Activated T-helper 1 cell treated with anti-CD3 and anti-CD28 coated beads, Interleukin-2, amount 50 U/mL, for 16 hours (primary cell): ENCODE data around the gene SPPL2A.
A peak's percentile ranks its signal among the peaks of the same experiment; 100 is the strongest.
"Not testable (repeated sequence)": the region's sequence is repeated elsewhere in the genome, so short reads cannot be mapped to it uniquely, and the experiment has no call there.

ENCODE experiments used
- DNase-seq, 2 donors: peaks; one replicate each; pipeline ENCODE4 v3.0.0-alpha.2; 2020; ENCODE audit warnings: low read depth in 1 of 2, low spot score in 1 of 2

The SPPL2A gene, protein sequence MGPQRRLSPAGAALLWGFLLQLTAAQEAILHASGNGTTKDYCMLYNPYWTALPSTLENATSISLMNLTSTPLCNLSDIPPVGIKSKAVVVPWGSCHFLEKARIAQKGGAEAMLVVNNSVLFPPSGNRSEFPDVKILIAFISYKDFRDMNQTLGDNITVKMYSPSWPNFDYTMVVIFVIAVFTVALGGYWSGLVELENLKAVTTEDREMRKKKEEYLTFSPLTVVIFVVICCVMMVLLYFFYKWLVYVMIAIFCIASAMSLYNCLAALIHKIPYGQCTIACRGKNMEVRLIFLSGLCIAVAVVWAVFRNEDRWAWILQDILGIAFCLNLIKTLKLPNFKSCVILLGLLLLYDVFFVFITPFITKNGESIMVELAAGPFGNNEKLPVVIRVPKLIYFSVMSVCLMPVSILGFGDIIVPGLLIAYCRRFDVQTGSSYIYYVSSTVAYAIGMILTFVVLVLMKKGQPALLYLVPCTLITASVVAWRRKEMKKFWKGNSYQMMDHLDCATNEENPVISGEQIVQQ

DNA sequence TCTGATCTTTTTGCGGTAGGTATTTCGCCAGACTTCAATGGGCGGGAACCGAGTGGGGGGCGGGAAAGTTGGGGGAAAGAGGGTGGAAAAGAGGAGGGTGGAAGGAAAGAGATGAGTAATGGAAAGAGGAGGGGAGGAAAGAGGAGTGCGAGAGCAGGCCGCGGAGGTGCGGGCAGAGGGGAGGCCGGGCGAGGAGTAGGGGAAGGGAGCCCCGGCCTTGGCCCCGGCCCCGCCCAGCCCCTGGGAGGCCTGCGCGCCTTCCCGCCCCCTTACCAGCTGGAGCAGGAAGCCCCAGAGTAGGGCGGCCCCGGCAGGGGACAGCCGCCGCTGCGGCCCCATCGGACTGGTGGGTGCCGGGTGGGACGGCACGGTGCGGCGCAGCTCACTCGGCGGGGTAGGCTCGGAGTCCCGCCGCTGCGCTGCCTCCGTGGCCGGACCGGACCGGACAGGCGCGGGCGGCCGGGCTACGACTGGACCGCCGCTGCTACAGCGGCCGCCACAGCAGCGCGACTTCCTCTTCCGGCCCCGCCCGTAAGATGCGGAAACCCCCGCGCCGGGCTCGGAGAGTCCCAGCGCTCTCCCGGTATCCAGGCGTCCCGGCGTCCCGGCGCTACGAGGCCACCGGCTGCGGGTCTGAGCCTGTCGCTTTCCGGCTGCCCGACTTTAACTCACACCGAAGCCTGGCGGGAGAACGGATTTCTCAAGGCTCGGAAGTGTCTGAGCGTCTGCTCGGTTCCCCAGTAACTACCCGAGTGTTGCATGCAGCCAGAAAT is at the start of gene SPPL2A:
Gene SPPL2A (minus strand): TSS at position 512 of the 773 bp plus-strand sequence. CDS start 173 bp downstream, at position 339.
- DNase-seq, result peak; percentile 55 to 76

DNA sequence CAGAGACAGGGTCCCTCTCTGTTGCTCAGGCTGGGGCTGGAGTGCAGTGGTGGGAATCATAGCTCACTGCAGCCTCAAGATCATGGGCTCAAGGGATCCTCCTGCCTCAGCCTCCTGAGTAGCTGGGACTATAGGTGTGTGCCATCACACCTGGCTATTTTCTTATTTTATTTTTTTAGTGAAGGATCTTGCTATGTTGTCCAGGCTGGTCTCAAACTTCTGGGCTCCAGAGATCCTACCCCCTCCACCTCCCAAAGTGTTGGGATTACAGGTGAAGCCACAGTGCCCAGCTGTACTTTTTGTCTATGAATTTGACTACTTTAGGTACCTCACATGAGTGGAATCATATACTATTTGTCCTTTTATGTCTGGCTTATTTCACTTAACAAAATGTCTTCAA is 49.1 kb upstream of the SPPL2A start:
- no peak for DNase-seq

DNA sequence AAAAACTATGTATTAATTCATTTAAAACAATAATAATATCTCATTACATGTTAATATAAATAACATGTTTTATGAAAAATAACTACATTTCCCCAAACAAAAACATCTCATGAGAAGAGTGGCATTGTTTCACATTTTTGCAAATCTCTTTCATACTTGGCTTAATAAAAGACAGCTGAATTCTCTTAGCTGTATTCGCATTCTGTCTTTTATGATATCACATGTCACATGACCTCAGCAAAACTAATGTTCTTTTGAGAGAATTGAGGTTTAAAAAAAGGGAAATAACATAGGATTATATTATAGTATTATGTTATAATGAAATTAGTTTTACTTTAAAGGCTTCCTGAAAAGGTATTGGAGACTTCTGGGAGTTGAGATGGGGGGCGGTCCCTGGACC is 48.4 kb upstream of the SPPL2A start:
- no peak for DNase-seq

DNA sequence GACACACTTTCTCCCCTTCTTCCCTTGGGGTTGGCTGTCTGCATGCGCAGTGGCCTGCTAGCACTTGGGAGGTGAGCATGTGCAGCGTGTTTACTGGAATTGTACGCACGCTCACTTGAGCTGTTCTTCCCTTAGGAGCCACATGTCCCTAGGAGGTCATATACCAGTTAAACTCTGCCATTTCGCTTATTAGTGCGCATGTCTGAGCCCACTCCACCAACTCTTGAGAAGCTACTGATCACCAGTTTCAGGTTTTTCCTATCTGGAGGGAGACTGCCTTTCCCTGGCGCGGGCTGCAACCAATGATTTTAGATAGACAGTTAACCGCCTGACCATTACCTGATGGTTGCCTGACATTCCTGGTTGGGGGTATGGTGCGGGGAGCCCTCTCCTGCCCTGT is 47.6 kb upstream of the SPPL2A start:
- no peak for DNase-seq

DNA sequence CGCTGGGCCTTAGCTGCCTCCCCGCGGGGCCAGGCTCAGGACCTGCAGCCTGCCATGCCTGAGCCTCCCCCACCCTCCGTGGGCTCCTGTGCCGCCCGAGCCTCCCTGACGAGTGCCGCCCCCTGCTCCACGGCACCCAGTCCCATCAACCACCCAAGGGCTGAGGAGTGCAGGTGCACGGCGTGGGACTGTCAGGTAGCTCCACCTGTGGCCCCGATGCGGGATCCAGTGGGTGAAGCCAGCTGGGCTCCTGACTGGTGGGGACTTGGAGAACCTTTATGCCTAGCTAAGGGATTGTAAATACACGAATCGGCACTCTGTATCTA is 46.6 kb upstream of the SPPL2A start:
- not testable (repeated sequence) for DNase-seq

DNA sequence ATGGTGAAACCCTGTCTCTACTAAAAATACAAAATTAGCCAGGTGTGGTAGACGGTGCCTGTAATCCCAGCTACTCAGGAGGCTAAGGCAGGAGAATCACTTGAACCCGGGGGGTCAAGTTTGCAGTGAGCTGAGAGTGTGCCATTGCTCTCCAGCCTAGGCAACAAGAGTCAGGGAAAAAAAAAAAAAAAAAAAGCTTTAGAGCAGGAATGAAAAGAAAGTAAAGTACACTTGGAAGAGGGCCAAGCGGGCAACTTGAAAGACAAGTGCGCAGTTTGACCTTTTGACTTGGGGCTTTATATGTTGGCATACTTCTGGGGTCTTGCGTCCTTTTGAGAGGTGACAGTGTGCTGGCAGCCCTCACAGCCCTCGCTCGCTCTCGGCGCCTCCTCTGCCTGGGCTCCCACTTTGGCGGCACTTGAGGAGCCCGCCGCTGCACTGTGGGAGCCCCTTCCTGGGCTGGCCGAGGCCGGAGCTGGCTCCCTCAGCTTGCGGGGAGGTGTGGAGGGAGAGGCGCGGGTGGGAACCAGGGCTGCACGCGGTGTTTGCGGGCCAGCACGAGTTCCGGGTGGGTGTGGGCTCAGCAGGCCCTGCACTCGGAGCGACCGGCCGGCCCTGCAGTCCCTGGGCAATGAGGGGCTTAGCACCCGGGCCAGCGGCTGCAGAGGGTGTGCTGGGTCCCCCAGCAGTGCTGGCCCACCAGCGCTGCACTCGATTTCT is 46.1 kb upstream of the SPPL2A start:
- not testable (repeated sequence) for DNase-seq

DNA sequence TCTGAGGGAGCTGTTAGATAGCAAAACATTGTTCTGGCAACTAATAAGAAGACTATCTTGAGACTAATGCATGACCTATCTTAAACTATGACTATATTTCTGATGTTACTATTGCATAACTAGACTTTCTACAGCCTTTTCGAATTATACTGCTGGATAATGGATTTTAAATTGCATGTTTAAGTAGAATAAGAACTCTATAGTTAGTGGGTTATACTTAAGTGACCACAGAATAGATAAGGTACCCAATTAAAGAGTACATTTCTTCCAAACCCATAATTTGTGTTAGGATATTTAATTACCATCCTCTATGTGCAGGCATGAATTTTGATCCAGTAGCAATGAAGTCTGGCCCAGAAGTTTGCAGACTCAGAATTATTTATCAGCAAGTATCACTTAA is 44.6 kb upstream of the SPPL2A start:
- no peak for DNase-seq

DNA sequence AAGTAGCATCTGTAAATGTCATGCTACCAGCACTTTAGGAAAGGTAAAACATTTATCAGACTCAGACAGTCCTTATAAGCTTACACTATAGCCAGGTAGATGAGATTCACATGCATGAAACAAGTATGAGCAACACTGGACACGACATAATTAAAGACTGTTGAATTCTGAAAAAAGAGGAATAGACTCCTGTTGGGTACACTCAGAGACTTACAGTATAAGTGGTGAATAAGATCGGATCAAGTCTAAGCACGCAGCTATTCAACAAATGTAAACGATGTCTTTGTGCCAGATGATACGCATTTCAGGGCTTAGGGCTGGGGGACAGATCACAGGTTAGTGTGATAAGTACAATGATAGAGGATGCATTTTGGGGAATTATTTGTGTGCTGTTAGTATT is 43.2 kb upstream of the SPPL2A start:
- no peak for DNase-seq

DNA sequence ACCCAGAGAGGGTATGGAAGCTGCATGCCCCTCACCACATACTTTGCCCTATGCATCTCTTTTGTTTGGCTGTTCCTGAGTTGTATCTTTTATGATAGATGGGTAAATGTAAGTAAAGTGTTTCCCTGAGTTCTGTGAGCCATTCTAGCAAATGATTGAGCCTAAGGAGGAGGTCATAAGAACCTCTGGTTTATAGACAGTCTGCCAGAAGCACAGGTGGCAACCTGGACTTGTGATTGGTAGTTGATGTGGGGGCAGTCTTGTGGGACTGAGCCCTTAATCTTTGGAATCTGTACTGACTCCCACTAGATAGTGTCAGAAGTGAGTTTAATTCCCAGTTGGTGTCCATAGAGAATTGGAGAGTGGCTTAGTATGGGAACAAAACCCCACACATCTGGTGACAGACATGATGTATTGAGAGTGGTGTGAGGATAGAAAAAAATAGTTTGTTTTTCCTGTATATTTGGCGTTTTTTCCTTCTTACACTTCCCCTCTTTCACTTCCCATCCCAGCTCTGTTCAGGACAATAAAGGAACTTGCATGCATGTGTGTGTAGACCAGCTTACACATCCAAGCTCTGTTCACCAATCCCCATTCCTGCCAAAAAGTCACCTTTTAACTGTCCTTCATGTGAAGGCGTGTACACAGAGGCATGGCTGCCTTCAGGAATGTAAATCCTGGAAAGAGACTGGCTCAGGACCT is 38.1 kb upstream of the SPPL2A start:
- DNase-seq, result no peak

DNA sequence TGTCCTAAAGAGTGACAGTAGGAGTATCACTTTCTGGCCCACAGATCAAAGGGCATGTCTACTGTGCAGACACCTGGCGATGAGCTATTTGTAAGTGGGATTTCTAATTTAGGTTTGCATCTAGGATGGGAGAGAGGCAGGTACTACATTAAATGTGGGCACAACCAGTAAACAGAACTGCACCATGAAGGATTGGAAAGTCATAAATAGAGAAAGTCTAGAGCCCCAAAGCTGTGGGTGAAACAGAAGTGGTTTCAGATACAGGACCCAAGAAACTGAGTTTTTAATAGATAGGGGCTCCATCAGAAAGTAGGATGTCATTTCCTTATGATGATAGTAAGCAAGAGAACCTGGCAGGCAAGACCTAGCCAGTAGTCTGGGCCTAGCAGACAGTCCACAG is 35.2 kb upstream of the SPPL2A start:
- no peak for DNase-seq

DNA sequence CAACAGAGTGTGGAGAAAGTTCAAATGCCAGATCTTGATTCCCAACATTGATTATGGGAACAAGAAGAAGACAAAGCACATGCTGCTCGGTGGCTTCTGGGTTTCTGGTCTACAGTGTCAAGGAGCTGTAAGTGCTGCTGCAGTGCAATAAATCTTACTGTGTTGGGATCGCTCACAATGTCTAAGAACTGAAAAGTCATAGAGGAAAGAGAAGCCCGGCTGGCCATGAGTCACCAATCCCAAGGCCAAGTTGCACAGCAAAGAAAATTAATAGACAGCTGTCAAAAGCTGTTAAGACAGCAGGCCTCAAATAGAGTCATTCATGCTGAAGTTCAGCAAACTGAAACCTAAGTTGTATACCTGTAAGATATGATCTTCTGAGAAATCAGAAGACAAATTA is 33.2 kb upstream of the SPPL2A start:
- DNase-seq, result no peak

DNA sequence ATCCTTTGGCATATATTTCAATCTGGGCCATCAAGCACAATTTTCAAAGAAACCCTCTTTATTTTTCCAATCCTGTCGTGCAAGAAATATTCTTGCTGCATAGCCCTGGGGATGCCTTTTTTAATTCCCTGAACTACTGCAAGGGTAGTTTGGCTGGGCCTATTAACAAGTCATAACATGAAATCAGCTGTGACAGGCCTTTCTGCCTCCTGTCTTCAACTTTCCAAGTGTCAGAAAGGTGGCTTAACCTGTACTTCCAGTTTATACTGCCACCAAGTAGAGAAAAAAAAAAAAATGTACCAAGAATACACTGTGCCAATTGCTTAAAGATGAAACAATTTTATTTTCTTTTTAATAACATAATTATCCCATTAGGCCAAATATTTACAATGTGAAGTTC is 32.4 kb upstream of the SPPL2A start:
- DNase-seq, result no peak

DNA sequence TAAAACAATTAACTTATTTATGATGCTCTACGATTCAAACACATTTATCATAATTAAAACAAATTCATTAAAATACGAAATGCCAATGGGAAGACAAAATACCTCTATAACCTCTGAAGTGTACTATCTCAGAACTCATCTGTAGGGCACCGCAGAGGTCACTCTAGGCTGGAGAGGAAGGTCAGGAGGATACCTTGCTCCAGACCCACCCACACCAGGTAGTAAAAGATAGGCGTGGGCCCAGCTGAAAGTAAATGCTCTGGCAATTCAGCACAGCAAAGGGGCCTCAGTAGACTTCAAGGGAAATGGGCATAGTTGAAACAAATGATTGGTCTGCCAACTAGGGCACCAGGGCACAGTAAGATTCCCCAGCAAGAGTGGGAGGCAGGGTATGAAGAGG is 26.0 kb upstream of the SPPL2A start:
- DNase-seq, result no peak

DNA sequence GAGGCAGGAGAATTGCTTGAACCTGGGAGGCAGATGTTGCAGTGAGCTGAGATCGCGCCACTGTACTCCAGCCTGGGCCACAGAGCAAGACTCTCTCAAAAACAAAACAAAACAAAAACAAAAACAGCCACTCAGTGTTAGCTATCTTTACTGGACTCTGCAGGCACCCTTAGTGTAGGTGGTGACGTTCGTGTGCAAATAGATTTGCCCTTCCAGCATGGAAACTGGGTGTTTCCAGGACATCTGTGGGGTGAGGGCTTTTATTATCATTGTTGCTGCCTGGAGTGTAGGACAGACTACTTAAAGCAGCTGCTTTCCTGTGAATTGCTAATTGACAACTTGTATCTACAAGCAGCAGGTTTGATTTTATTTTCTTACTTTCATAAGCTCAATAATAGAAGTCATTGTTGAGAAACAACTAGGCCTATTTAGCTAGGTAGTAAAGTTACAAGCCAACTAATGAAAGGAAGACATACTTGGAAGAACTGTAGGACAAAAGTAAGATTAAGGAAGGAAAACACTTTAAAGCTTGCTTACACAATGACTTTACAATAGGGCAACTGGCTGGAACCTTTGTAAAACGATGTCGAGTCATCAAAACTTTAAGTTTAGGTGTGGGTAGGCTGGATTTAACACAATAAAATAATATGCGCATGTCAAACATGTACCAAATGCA is 25.4 kb upstream of the SPPL2A start:
- DNase-seq, result no peak

DNA sequence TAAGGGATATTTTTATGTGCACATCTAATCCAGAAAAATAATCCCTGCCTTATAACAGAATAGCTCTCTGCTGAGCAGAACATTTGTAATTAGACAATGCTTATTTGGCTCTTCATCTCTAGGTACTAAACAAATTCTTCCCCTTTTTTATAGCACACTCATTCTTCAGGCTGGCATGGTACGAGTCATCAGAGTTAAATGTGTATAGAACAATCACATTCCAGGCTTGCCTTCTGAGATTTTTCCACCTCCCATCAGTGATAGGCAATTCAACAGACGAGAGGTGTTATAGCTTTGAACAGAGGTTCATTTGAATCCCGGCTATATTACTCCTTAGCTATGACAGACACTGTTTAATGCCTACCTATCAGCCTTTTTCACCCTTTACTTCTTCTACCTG is 21.4 kb upstream of the SPPL2A start:
- no peak for DNase-seq

DNA sequence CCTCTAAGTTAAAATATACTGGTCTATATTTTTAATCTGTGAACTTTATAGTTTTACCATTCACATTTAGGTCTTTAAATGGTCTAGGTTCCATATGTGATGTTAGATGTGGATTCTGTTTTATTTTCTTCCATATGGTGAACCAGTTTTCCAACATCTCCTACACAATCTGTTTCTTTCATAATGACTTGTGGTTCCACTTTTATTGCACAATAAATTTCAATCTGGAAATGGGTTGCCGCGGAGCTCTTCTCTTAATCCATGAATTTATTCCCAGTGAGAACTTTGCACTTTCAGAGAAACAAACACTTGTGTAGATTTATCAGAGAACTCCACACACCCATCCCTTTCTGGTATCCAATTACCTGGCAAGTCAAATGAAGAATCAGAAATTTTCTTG is 20.9 kb upstream of the SPPL2A start:
- DNase-seq, result no peak

DNA sequence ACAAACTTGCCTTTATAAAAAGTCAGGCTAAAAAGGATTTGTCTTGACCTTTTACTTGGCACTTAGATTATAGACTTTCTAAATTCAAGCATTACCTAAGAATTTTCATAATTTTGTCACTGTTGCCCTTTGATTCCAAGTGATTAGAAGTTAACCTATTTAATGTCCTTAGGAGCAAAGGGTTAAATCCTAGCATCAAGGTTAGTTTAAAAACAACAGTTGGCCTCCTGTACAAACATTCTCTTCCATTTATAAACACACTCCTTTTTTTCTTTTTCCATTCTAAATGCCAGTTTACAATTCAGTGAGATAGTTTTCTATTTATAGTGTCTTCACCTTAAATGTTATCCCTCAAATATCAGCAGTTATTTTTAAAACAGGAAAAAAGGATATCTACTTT is 18.4 kb upstream of the SPPL2A start:
- DNase-seq, result no peak

DNA sequence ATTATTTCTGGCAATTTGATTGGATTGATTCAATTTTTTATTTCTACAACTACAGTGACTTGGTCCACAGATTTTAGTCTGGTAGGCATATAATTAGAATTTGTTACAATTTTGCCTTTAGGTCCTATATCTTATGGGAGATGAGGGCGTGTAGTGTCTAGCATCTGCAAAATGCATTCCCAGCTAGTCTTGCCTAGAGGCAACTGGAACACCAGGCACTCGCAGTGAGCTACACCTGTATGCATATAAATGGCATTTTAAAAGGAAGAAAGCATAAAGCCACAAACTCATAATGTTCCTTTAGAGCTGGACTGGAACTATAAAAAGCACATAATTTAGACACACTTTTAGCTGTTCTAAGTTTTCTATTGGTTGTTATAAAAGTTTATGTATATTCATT is 17.9 kb upstream of the SPPL2A start:
- no peak for DNase-seq

DNA sequence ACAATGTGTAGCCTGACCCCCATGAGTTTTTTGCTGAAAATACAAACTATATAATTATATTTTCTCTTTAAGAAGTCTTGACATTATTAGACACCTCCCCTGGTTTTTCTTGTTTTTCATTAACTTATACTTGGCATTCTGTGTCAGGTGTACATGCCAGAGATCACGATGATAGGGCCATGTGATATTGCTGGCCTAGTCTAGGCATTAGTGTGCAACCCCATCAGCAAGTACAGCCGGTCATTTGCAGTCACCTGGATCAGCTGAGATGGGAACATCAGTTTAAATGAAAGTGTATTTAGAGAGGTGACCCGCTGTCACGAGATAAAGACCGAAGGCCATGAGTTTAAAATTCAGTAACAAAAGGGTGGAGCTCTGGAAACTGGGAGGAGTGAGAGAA is 12.6 kb upstream of the SPPL2A start:
- DNase-seq, result no peak

DNA sequence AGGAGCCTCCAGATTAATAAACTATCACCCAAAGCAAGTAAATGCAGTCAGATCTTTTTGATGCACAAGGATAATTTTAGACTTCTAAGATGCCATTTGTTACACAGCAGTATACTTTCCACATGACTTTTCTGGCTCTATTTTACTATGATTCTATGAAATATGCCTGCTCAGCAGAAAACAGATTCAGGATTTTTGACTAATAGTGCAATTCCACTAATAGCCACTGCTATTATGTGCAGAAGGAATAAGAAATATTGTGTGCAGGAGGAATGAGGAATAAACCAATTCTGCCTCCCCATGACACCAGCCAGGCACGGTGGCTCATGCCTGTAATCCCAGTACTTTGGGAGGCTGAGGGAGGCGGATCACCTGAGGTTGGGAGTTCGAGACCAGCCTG is 11.5 kb upstream of the SPPL2A start:
- no peak for DNase-seq

DNA sequence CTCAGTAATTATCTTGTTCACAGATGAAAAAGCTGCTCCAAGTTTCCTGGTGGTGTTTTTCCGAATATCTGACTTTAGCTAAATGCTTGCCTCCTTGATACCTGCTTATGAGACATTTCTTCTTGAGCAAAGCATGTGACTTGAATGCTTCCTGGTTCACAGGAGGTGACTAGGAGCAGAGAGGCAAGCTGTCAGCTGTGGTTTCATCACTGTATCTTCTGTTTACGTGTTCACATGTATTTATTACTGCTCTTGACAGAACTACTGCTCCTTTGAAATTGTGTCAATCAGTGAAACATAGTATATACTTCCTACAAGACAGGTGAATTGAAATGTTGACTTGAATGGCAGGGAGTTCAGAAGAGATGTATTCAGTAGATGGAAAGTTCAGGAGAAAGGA is 8.9 kb upstream of the SPPL2A start:
- DNase-seq, result no peak
